Fibroblast of villous mesenchyme (primary cell): ENCODE results near the gene KERA. TPM values are rescaled to one million over a fixed set of nuclear protein-coding genes. Genes with fewer than 3 reads are reported as not detected.
A peak's percentile ranks its signal among the peaks of the same experiment; 100 is the strongest.

Experiments
- DNase-seq: peaks from one replicate; pipeline ENCODE4 v3.0.0-alpha.2; 2010; ENCODE audit warnings: low read depth
- H3K4me3 ChIP-seq: 2 replicates; pipeline ENCODE4 v1.5.1; 2011; ENCODE audit warnings: low read depth, mild to moderate bottlenecking, low read length
- CTCF ChIP-seq: IDR thresholded peaks from 2 replicates; pipeline ENCODE4 v1.5.1; 2012; ENCODE audit warnings: low read depth, mild to moderate bottlenecking, low read length; ENCODE audit not compliant: insufficient read depth
- total RNA-seq: library from RNA; depleted of rRNA; stranded (reverse); fragments of >200 nt; gene quantifications from 2 replicates; pipeline ENCODE4 v1.2.3, GENCODE V29; 2012

KERA gene
- not detected in 2 replicates for total RNA-seq

- no peak for DNase-seq
- no peak for TF ChIP-seq CTCF
- H3K4me3 ChIP-seq, result no peak within 1 kb of the TSS
Measured at GRCh38 chr12:91057368-91058165, at the start of gene KERA. TSS of gene KERA (minus strand) at chr12:91058024. CDS start at chr12:91056281, 1,743 bp downstream.

- DNase-seq, result no peak
- TF ChIP-seq CTCF, result no peak
- peak overlapping the region; percentile 65 for H3K4me3 ChIP-seq
Measured at GRCh38 chr12:91106283-91106682, 48.5 kb upstream of the KERA start.

- DNase-seq, result peak; percentile 72
Measured at GRCh38 chr12:91105807-91106206, 48.0 kb upstream of the KERA start.

GRCh38 chr12:91104812-91105466, 47.1 kb upstream of the KERA start:
- TF ChIP-seq CTCF, result no peak
- peak overlapping the region; percentile 65 for H3K4me3 ChIP-seq
- no peak for DNase-seq

More at GRCh38 chr12:91105807-91106206, 48.0 kb upstream of the KERA start:
- H3K4me3 ChIP-seq, result peak overlapping the region; percentile 65
- TF ChIP-seq CTCF, result no peak

- DNase-seq, result no peak
- TF ChIP-seq CTCF, result no peak
- H3K4me3 ChIP-seq, result peak overlapping the region; percentile 65
Measured at GRCh38 chr12:91103624-91104023, 45.8 kb upstream of the KERA start.

GRCh38 chr12:91103101-91103500, 45.3 kb upstream of the KERA start:
- no peak for TF ChIP-seq CTCF
- H3K4me3 ChIP-seq, result no peak overlapping the region
- DNase-seq, result no peak
